Glutamatergic neuron (in vitro differentiated cells): ENCODE data around the gene NRARP. TPM values are rescaled to one million over a fixed set of nuclear protein-coding genes. Genes with fewer than 3 reads are reported as not detected.
A peak's percentile ranks its signal among the peaks of the same experiment; 100 is the strongest.

Experiments used
- DNase-seq: peaks from one replicate; pipeline ENCODE4 v3.0.0; 2022
- H3K27ac Mint-ChIP-seq: one replicate; pipeline ENCODE4 v1.8.0; 2020; ENCODE audit warnings: mild to moderate bottlenecking, mixed read lengths, inconsistent platforms; ENCODE audit not compliant: unreplicated experiment
- H3K27me3 Mint-ChIP-seq: one replicate; pipeline ENCODE4 v1.8.0; 2020; ENCODE audit warnings: mild to moderate bottlenecking, moderate library complexity, mixed read lengths, inconsistent platforms; ENCODE audit not compliant: unreplicated experiment
- H3K36me3 Mint-ChIP-seq: one replicate; pipeline ENCODE4 v1.8.0; 2020; ENCODE audit warnings: mild to moderate bottlenecking, mixed read lengths, inconsistent platforms; ENCODE audit not compliant: unreplicated experiment
- H3K4me1 Mint-ChIP-seq: one replicate; pipeline ENCODE4 v1.8.0; 2020; ENCODE audit warnings: mild to moderate bottlenecking, low read depth, mixed read lengths, inconsistent platforms; ENCODE audit not compliant: unreplicated experiment
- H3K4me3 Mint-ChIP-seq: one replicate; pipeline ENCODE4 v1.8.0; 2020; ENCODE audit warnings: mild to moderate bottlenecking, mixed read lengths, inconsistent platforms; ENCODE audit not compliant: unreplicated experiment
- H3K9me3 Mint-ChIP-seq: one replicate; pipeline ENCODE4 v1.8.0; 2020; ENCODE audit warnings: mild to moderate bottlenecking, moderate library complexity, mixed read lengths, inconsistent platforms; ENCODE audit not compliant: unreplicated experiment
- CTCF ChIP-seq: fragments of 200-600 bp; sonication (generic); IDR thresholded peaks from one replicate; pipeline ENCODE4 v1.5.0; 2021; ENCODE audit not compliant: partially characterized antibody, unreplicated experiment
- total RNA-seq: library from RNA; stranded (reverse); fragmentation: NEBNext Ultra II Directional; extraction: Animal tissue kit (Norgen Biotek cat#: 25700); gene quantifications from one replicate; pipeline ENCODE4 v1.2.1, GENCODE V29; 2021; ENCODE audit not compliant: unreplicated experiment

NRARP gene
- total RNA-seq, 1 donor from 2014 or later = 15.2 TPM

- Mint-ChIP-seq H3K4me3 (no peak overlapping the region), H3K27ac (no peak overlapping the region), H3K36me3 (no peaks in the 10 kb centered on the region), H3K4me1 (peaks cover 3% of the 10 kb centered on the region), H3K9me3 (peaks cover 4% of the 10 kb centered on the region), H3K27me3 (no peaks in the 10 kb centered on the region)
- peak; percentile 36 for DNase-seq
- TF ChIP-seq CTCF = no peak
These were observed 4.2 kb upstream of the NRARP start for GRCh38 chr9:137306066-137306849.

GRCh38 chr9:137305798-137306065 lies 3.7 kb upstream of the NRARP start:
- Mint-ChIP-seq H3K36me3 (no peaks in the 10 kb centered on the region), H3K4me1 (peaks cover 4% of the 10 kb centered on the region), H3K27me3 (peaks cover 1% of the 10 kb centered on the region), H3K4me3 (no peak overlapping the region), H3K9me3 (peaks cover 5% of the 10 kb centered on the region), H3K27ac (no peak overlapping the region)
- TF ChIP-seq CTCF = no peak
- DNase-seq = no peak

GRCh38 chr9:137305060-137305797 lies 3.2 kb upstream of the NRARP start:
- Mint-ChIP-seq H3K9me3 (peaks cover 5% of the 10 kb centered on the region), H3K4me3 (peak overlapping the region; percentile 20), H3K36me3 (no peaks in the 10 kb centered on the region), H3K27me3 (peaks cover 3% of the 10 kb centered on the region), H3K4me1 (peaks cover 4% of the 10 kb centered on the region), H3K27ac (peak overlapping the region; percentile 68)
- DNase-seq = peak; percentile 81
- no peak for TF ChIP-seq CTCF

GRCh38 chr9:137304383-137305059 lies 2.5 kb upstream of the NRARP start:
- peaks cover 7% of the 10 kb centered on the region for H3K27me3 Mint-ChIP-seq
- peaks cover 8% of the 10 kb centered on the region for H3K4me1 Mint-ChIP-seq
- peak overlapping the region; percentile 20 for H3K4me3 Mint-ChIP-seq
- peak; percentile 68 for DNase-seq
- H3K9me3 Mint-ChIP-seq = peaks cover 7% of the 10 kb centered on the region
- no peak for TF ChIP-seq CTCF
- no peaks in the 10 kb centered on the region for H3K36me3 Mint-ChIP-seq
- peak overlapping the region; percentile 68 for H3K27ac Mint-ChIP-seq
